GM21717 (cell line): ENCODE results near the gene TRIM37.
"Not testable (repeated sequence)": the region's sequence is repeated elsewhere in the genome, so short reads cannot be mapped to it uniquely, and the experiment has no call there.

ENCODE experiments used
- ATAC-seq: cut with Tn5 transposase; IDR thresholded peaks from one replicate; pipeline ENCODE4 v1.9.1; 2021; ENCODE audit warnings: mild to moderate bottlenecking, moderate library complexity; ENCODE audit not compliant: unreplicated experiment

Gene TRIM37

GRCh38 chr17:58956997-58957724 is 149.5 kb downstream of the TRIM37 start:
- no peak for ATAC-seq

DNA sequence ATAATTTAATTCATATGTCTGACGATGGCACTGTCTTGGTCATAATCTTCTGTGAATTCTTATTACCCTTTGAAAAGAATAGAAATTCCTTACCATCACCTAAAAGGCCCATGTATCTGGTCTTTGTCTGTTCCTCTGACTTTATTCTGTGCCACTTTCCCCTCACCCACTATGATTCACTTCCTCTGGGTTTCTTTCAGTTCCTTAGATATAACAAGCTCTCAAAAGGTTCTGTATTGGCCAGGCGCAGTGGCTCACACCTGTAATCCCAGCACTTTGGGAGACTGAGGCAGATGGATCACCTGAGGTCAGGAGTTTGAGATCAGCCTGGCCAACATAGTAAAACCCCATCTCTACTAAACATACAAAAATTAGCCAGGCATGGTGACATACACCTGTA is 152.3 kb downstream of the TRIM37 start:
- not testable (repeated sequence) for ATAC-seq

DNA sequence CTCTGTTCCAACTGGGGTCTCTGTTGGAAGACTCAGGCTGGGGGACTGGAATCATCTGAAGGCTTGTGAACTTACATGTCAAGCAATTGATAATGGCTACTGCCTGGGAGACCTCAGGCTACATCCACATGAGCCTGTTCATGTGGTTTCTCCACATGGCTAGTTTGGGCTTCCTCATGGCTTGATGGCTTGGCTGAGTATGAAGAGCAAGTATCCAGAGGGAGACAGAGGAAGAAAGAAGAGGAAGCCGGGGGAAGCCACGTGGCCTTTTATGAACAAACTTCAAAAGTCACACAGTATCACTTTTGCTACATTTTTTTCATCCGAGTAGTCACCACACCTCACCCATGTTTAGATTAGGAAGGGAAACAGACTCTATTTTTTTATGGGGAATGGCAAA is 158.9 kb downstream of the TRIM37 start:
- ATAC-seq = no peak

DNA sequence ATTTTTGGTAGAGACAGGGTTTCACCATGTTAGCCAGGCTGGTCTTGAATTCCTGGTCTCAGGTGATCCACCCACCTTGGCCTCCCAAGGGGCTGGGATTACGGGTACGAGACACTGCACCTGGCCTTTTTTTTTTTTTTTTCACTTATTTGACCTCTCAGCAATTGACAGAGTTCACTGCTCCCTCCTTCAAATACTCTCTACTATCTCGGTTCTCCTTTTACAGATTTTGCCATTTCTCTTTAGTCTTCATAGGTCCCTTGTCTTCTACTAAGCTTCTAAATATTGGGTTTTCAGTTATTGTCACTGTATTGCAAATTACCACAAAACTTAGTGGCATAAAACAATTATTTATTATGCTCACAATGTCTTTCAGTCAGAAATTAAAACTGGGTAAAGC is 159.3 kb downstream of the TRIM37 start:
- ATAC-seq = no peak

DNA sequence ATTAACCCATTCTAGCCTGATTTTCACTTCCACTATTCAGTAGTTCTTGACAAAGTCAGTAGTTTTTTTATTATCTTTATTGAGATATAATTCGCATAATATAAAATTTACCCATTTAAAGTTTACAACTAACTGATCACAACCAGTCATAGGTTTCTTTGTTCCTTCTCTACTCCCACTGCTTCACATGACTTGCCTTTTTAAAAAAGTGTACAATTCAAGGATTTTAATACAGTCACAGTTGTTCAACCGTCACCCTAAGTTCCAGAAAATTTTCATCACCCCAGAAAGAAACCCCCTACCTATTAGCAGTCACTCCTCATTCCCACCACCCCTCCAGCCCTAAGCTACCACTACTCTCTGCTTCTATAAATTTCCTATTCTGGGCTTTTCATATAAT is 162.5 kb downstream of the TRIM37 start:
- no peak for ATAC-seq

- no peak for ATAC-seq
These were observed 170.4 kb downstream of the TRIM37 start for GRCh38 chr17:58936295-58936694.

GRCh38 chr17:58932956-58933355 is 173.7 kb downstream of the TRIM37 start:
- ATAC-seq = no peak
